22Rv1 (cell line): ENCODE measurements around the gene PBX1.

Source experiments
- H3K27ac ChIP-seq: fragments of 450-650 bp; 2 replicates; pipeline ENCODE4 v1.5.1; 2017
- CTCF ChIP-seq: fragments of 450-650 bp; IDR thresholded peaks from 2 replicates; pipeline ENCODE4 v1.5.1; 2017; ENCODE audit warnings: mild to moderate bottlenecking
- ZFX ChIP-seq: fragments of 450-650 bp; IDR thresholded peaks from 2 replicates; pipeline ENCODE4 v1.6.1; 2017; ENCODE audit warnings: antibody characterized with exemption, borderline replicate concordance

Gene PBX1

GRCh38 chr1:164599272-164599671 lies 40.3 kb downstream of the PBX1 start:
- peak overlapping the region; percentile 57 for H3K27ac ChIP-seq
- no peak for TF ChIP-seq ZFX
- no peak for TF ChIP-seq CTCF

- TF ChIP-seq CTCF, result no peak
- TF ChIP-seq ZFX, result no peak
- H3K27ac ChIP-seq, result peak overlapping the region; percentile 93
These were observed 42.6 kb downstream of the PBX1 start for GRCh38 chr1:164601399-164602100.

- TF ChIP-seq CTCF, result no peak
- TF ChIP-seq ZFX, result no peak
- H3K27ac ChIP-seq, result peak overlapping the region; percentile 93
These were observed 43.1 kb downstream of the PBX1 start for GRCh38 chr1:164602101-164602422.

GRCh38 chr1:164602480-164603093 lies 43.6 kb downstream of the PBX1 start:
- H3K27ac ChIP-seq, result peak overlapping the region; percentile 93
- TF ChIP-seq ZFX (no peak), CTCF (no peak)

GRCh38 chr1:164603805-164604204 lies 44.8 kb downstream of the PBX1 start:
- peak overlapping the region; percentile 93 for H3K27ac ChIP-seq

- peak overlapping the region; percentile 93 for H3K27ac ChIP-seq
- TF ChIP-seq CTCF (no peak), ZFX (no peak)
These were observed 45.6 kb downstream of the PBX1 start for GRCh38 chr1:164604541-164604940.

GRCh38 chr1:164605254-164606091 lies 46.5 kb downstream of the PBX1 start:
- H3K27ac ChIP-seq, result peak overlapping the region; percentile 93
- TF ChIP-seq ZFX, result no peak
- TF ChIP-seq CTCF, result peak; percentile 68
